Activated T-helper 1 cell treated with Interleukin-2 at 50 U/mL for 16 hours (primary cell): ENCODE results near the gene ZFP91.

ENCODE experiments used
- DNase-seq: peaks from one replicate; pipeline ENCODE4 v3.0.0-alpha.2; 2020; ENCODE audit warnings: low read depth

ZFP91 gene

GRCh38 chr11:58582437-58582836, 3.6 kb downstream of the ZFP91 start:
- DNase-seq, result no peak

GRCh38 chr11:58586998-58587397, 8.1 kb downstream of the ZFP91 start:
- no peak for DNase-seq

GRCh38 chr11:58591659-58592058, 12.8 kb downstream of the ZFP91 start:
- DNase-seq, result no peak

- DNase-seq, result no peak
Observed at GRCh38 chr11:58592760-58593472, 14.1 kb downstream of the ZFP91 start.

GRCh38 chr11:58594826-58595225, 16.0 kb downstream of the ZFP91 start:
- DNase-seq, result no peak

DNA sequence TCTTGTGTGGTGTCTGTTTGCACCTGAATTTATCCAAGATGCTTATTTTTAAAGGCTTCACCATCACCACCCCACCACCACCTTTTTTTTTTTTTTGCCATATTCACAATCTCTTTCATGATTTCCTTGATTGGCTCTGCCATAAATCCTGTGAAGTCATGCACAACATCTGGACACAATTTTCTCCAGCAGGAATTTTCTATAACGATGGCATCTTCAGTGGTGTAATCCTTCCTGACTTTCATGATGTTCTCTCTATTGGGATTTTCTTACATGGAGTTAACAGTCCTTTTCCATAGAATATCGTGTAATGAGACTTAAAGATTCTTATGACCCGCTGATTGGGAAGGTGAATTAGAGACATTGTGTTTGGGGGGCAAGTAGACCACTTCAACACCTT, 17.8 kb downstream of the ZFP91 start:
- no peak for DNase-seq

DNA sequence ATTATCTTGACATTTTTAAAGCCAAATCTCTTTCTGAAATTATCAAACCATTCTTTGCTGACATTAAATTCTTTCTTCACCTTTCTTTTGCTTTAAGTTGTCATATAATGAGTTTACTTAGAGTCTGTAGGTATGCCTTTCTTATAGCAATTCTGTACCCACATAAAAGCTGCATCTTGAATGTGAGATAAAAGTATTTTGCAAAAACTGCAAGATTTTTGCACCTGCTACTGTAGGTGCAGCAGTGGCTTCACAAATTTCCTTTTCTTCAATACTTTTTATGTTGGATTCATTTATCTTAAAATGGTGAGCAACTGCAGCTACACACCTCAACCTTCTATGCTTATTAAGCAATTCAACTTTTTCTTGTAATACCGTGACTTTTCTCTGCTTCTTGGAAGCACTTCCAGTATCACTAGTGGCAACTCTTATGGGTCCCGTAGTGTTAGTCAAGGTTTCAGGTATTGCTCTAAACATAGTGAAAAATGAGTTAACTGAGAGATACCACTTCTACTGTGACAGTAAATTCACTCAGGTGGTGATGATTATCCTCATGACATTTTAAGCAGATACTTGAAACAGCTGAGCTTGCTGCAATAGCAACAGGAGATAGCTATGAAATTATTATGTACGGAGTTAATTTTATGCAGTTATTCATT, 18.8 kb downstream of the ZFP91 start:
- no peak for DNase-seq

DNA sequence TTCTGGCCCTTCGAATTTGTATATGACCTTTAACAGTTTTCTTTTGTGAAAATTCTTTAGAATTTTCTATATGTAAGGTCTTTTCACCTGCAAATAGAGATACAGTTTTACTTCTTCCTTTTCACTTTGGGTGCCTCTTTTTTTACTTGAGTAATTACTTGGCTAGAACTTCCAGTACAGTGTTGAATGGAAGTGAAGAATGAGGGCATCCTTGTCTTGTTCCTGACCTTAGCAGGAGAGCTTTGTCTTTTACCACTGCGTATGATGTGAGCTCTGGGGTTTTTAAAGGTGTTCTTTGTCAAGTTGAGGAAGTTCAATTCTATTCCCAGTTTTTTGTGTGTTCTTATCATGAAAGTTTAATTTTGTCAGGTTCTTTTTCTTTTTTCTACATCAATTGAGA, 21.6 kb downstream of the ZFP91 start:
- no peak for DNase-seq

GRCh38 chr11:58606930-58607714, 28.3 kb downstream of the ZFP91 start:
- no peak for DNase-seq

DNA sequence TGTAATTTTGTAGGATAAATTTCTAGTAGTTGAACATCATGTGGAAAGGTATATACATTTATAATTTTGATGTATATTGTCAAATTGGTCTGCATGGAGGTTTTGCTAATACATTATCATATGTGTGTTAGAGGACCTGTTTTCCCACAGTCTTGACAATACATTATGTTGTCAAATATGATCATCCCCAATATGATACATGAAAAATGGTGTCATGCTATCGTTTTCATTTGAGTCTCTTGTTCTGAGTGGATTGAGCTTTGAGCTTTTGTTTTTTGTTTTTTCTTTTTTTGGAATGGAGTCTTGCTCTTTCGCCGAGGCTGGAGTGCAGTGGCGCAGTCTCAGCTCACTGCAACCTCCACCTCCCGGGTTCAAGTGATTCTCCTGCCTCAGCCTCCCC, 29.5 kb downstream of the ZFP91 start:
- DNase-seq, result no peak

DNA sequence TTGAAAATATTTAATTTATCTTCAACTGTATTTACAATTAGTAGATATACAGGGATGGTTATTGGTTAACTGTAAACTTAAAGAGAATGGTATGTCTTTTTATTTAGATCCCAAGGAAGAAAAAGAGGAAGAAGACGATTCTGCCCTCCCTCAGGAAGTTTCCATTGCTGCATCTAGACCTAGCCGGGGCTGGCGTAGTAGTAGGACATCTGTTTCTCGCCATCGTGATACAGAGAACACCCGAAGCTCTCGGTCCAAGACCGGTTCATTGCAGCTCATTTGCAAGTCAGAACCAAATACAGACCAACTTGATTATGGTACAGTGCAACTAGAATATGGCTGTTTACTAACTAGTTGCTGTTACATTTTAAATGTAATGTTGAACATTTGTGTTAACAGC, 30.9 kb downstream of the ZFP91 start:
- no peak for DNase-seq

GRCh38 chr11:58613228-58613627, 34.4 kb downstream of the ZFP91 start:
- no peak for DNase-seq

GRCh38 chr11:58615559-58615958, 36.7 kb downstream of the ZFP91 start:
- DNase-seq, result no peak

GRCh38 chr11:58616594-58616993, 37.7 kb downstream of the ZFP91 start:
- no peak for DNase-seq

- DNase-seq, result no peak
Observed at GRCh38 chr11:58617976-58618557, 39.2 kb downstream of the ZFP91 start.

DNA sequence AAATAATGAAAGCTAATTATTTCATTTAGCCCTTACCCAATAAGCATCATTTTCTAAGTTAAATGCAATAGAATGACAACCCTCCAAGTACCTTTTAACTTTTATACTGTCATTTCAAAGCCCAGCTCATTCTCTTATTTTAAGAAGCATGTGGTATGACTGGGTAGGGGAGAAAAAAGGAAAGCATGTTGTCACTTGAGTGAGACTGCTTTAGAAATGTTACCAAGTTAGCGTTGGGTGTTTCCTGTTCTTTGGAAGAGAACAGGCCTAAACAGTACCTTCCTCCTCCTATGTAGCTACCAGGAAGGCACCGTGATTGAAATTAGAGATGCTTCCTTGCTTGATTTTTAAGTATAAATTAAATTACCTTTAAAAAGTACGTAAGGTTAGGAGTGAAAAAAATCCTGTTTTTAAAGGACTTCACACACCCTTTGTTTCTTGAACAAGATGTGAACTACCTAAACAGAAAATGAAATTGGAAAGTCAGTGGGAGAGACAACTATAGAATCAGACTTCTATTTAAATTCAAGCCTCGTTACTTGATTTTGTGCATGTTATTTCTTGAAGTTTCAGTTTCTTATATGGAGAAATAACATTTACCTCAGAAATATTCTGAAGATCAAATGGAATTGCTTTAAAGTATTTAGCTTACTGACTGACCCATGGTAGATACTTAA, 42.9 kb downstream of the ZFP91 start:
- DNase-seq, result no peak

- DNase-seq, result no peak
Observed at GRCh38 chr11:58622344-58622743, 43.5 kb downstream of the ZFP91 start, which contains the start of gene CNTF. Gene CNTF, plus strand, starts transcription at chr11:58622665. Its CDS starts 88 bp downstream, at chr11:58622753.

DNA sequence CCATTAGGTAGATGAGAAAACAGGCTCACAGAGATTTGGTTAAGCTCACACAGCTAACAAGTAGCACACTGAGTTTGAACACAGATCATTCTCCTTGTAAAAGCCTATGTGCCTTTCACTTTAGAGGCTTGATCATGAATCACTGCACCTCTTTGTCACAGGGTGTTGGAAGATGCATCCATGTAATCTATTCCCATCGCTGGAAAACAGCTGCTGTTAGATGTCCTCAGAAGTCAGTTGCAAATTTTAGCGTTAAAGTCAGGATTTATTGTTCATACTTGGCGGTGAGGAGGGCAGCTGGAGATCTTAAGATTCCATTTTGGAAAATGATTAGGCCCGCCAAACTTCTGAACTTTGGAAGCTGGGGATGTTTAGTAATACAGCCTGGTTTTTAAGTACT, 46.2 kb downstream of the ZFP91 start:
- no peak for DNase-seq

DNA sequence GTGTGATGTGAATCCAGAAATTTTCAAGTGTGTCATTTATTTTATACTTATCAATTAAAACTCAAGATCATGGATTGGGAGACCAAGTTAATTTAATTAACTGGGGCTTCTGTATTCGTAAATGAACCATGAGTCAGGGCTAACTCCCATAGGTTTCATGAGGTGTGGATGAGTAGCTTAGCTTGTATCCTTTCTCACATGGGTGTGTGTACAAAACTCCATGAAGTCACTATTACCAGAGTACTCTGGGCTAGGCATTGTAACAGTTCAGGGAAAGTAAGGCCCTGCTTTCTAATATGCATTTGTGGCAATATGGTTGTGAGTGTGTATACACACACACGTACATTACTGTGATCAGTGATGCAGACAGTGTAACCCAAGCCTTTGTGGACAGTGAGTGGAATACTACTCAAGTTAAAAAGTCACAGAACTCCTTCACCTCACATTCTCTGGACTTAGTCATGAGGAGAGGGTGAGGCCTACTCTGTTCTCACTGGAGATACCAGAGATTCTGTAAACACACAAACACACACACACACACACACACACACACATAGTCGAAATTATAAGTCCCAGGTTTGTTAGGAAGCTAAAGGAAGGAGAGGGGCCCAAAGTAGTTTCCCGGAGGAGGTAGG, 47.1 kb downstream of the ZFP91 start:
- no peak for DNase-seq

DNA sequence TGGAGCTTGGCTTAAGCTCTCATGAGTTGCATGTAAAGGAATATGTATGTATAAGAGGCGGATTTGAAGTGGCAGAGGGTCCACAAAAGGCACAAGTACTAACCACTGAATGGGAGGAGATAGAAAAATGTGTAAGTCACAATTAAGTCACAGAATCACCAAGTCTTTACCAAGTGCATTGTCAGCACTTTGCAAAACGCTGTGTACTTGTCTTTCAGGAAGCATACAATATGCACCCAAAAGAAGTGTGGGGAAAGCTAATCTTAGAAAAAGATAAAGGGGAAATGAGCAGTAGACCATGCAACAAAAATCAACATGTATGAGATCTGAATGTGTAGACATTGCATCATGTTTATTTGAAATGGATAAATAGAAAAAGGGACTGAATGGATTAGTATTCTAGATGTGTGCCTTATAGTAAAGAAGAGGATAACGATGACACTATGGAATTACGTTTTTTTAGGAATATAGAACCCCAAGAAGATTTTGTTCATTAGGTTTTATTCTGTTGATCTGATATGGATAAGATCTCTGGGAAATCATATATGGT, 48.1 kb downstream of the ZFP91 start:
- DNase-seq, result no peak

DNA sequence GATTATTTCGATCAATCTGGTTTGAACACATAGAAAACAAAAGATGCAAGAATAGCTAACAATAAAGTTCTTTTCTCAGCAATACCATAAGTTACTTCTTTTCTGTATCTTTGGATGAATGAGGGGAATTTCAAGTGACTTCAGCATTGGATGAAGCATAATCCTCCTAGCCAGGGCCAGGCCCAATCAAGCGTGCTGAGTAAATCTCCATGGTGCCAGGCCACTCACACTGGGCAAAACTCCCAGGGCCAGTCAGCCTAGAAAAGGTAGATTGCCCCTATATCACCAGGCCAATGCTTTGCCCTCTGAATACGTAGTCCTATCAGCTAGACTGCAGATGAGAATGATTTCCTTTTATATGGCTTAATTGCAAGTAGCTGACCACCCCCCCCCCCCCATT, 49.6 kb downstream of the ZFP91 start:
- no peak for DNase-seq
